H9 (cell line): ENCODE data around the gene CRYGC. TPM values are rescaled to one million over a fixed set of nuclear protein-coding genes. Genes with fewer than 3 reads are reported as not detected.

Experiments used
- DNase-seq: peaks from one replicate; pipeline ENCODE4 v3.0.0-alpha.2; 2017
- H2AFZ ChIP-seq: one replicate; pipeline ENCODE4 v1.6.1; 2013; ENCODE audit warnings: mild to moderate bottlenecking, low read length, control low read depth, moderate library complexity
- H2AK5ac ChIP-seq: 2 replicates; pipeline ENCODE4 v1.6.1; 2013; ENCODE audit warnings: low read length, control low read depth, mixed read lengths; ENCODE audit not compliant: insufficient read length
- H2BK120ac ChIP-seq: one replicate; pipeline ENCODE4 v1.6.1; 2013; ENCODE audit warnings: low read depth, mild to moderate bottlenecking, low read length, control low read depth, inconsistent platforms; ENCODE audit not compliant: poor library complexity, severe bottlenecking
- H2BK12ac ChIP-seq: 2 replicates; pipeline ENCODE4 v1.6.1; 2013; ENCODE audit warnings: low read length, control low read depth, mixed read lengths, low read depth; ENCODE audit not compliant: insufficient read length
- H2BK15ac ChIP-seq: 2 replicates; pipeline ENCODE4 v1.6.1; 2013; ENCODE audit warnings: low read depth, low read length, control low read depth
- H2BK20ac ChIP-seq: one replicate; pipeline ENCODE4 v1.6.1; 2013; ENCODE audit warnings: low read depth, mild to moderate bottlenecking, low read length, control low read depth, inconsistent platforms; ENCODE audit not compliant: poor library complexity, severe bottlenecking
- H2BK5ac ChIP-seq: 2 replicates; pipeline ENCODE4 v1.6.1; 2013; ENCODE audit warnings: low read length, control low read depth, mixed read lengths; ENCODE audit not compliant: insufficient read length
- H3K14ac ChIP-seq: 2 replicates; pipeline ENCODE4 v1.6.1; 2013; ENCODE audit warnings: low read length, control low read depth; ENCODE audit not compliant: insufficient read depth
- H3K18ac ChIP-seq: 2 replicates; pipeline ENCODE4 v1.6.1; 2013; ENCODE audit warnings: low read depth, mild to moderate bottlenecking, mixed read lengths, low read length, control low read depth; ENCODE audit not compliant: insufficient read length
- H3K23ac ChIP-seq: 2 replicates; pipeline ENCODE4 v1.6.1; 2013; ENCODE audit warnings: low read length, control low read depth, mixed read lengths, low read depth; ENCODE audit not compliant: insufficient read length
- H3K23me2 ChIP-seq: 2 replicates; pipeline ENCODE4 v1.6.1; 2013; ENCODE audit warnings: low read depth, mild to moderate bottlenecking, mixed read lengths, low read length, control low read depth; ENCODE audit not compliant: insufficient read length, poor library complexity, severe bottlenecking
- H3K27ac ChIP-seq: 2 replicates; pipeline ENCODE4 v1.5.1; 2013; ENCODE audit warnings: low read length, control low read depth, mixed read lengths, low read depth; ENCODE audit not compliant: insufficient read length
- H3K27me3 ChIP-seq: 2 replicates; pipeline ENCODE4 v1.6.1; 2013; ENCODE audit warnings: low read length, control low read depth, inconsistent platforms; ENCODE audit not compliant: insufficient read depth
- H3K4ac ChIP-seq: 2 replicates; pipeline ENCODE4 v1.6.1; 2013; ENCODE audit warnings: low read depth, mild to moderate bottlenecking, control low read depth, inconsistent platforms, low read length, moderate library complexity
- H3K4me1 ChIP-seq: 2 replicates; pipeline ENCODE4 v1.6.1; 2013; ENCODE audit warnings: low read length, control low read depth, inconsistent platforms; ENCODE audit not compliant: insufficient read depth
- H3K4me2 ChIP-seq: 2 replicates; pipeline ENCODE4 v1.6.1; 2013; ENCODE audit warnings: low read length, control low read depth, mixed read lengths; ENCODE audit not compliant: insufficient read length, insufficient read depth
- H3K56ac ChIP-seq: 2 replicates; pipeline ENCODE4 v1.6.1; 2013; ENCODE audit warnings: low read depth, mild to moderate bottlenecking, mixed read lengths, low read length, control low read depth; ENCODE audit not compliant: insufficient read length
- H3K79me1 ChIP-seq: 2 replicates; pipeline ENCODE4 v1.6.1; 2013; ENCODE audit warnings: low read depth, mild to moderate bottlenecking, moderate library complexity, low read length, control low read depth, inconsistent platforms; ENCODE audit not compliant: insufficient read depth, poor library complexity, severe bottlenecking
- H3K79me2 ChIP-seq: 2 replicates; pipeline ENCODE4 v1.6.1; 2013; ENCODE audit warnings: low read length, control low read depth, inconsistent platforms; ENCODE audit not compliant: insufficient read depth
- H3K9ac ChIP-seq: 2 replicates; pipeline ENCODE4 v1.6.1; 2013; ENCODE audit warnings: low read length, control low read depth, mixed read lengths; ENCODE audit not compliant: insufficient read length; ENCODE audit errors: extremely low read depth
- H3K9me3 ChIP-seq: one replicate; pipeline ENCODE4 v1.6.1; 2013; ENCODE audit warnings: low read depth, low read length, inconsistent platforms; ENCODE audit not compliant: control insufficient read depth
- H3T11ph ChIP-seq: one replicate; pipeline ENCODE4 v1.6.1; 2013; ENCODE audit warnings: mild to moderate bottlenecking, low read length, control low read depth, inconsistent platforms
- H4K20me1 ChIP-seq: one replicate; pipeline ENCODE4 v1.6.1; 2013; ENCODE audit not compliant: control insufficient read depth, insufficient read length, insufficient read depth
- H4K5ac ChIP-seq: 2 replicates; pipeline ENCODE4 v1.6.1; 2013; ENCODE audit warnings: low read depth, mild to moderate bottlenecking, mixed read lengths, low read length, control low read depth; ENCODE audit not compliant: insufficient read length
- H4K8ac ChIP-seq: replicated peaks from 2 replicates; pipeline ENCODE4 v1.6.1; 2013; ENCODE audit warnings: low read length, control low read depth, mixed read lengths, low read depth; ENCODE audit not compliant: insufficient read length
- H4K91ac ChIP-seq: 2 replicates; pipeline ENCODE4 v1.6.1; 2013; ENCODE audit warnings: low read depth, mild to moderate bottlenecking, moderate library complexity, mixed read lengths, low read length, control low read depth; ENCODE audit not compliant: insufficient read length
- H3K27ac Mint-ChIP-seq, 3 experiments: 2 replicates in 2 of 3; 3 replicates in 1 of 3; pipeline ENCODE4 v1.8.0; 2020 to 2021; ENCODE audit warnings: mixed read lengths in 3 of 3, mild to moderate bottlenecking in 1 of 3, moderate library complexity in 1 of 3
- H3K27me3 Mint-ChIP-seq: 2 replicates; pipeline ENCODE4 v1.8.0; 2021; ENCODE audit warnings: low read depth, mild to moderate bottlenecking, moderate library complexity, mixed read lengths
- H3K36me3 Mint-ChIP-seq, 3 experiments: 2 replicates in 2 of 3; 3 replicates in 1 of 3; pipeline ENCODE4 v1.8.0; 2020 to 2021; ENCODE audit warnings: low read depth in 3 of 3, mixed read lengths in 3 of 3; ENCODE audit not compliant: insufficient read depth in 1 of 3
- H3K4me1 Mint-ChIP-seq, 2 experiments: 2 replicates each; pipeline ENCODE4 v1.8.0; 2020; ENCODE audit warnings: mixed read lengths in 2 of 2
- H3K4me3 Mint-ChIP-seq, 2 experiments: 2 replicates in 1 of 2; 3 replicates in 1 of 2; pipeline ENCODE4 v1.8.0; 2020 to 2021; ENCODE audit warnings: mild to moderate bottlenecking in 2 of 2, mixed read lengths in 2 of 2, moderate library complexity in 1 of 2
- H3K9me3 Mint-ChIP-seq, 2 experiments: 2 replicates in 1 of 2; 3 replicates in 1 of 2; pipeline ENCODE4 v1.8.0; 2020; ENCODE audit warnings: mild to moderate bottlenecking in 2 of 2, mixed read lengths in 2 of 2, moderate library complexity in 1 of 2
- WGBS: extraction: QIAGEN DNeasy Blood & Tissue Kit; methylation state at CpG from one replicate; pipeline ENCODE4 v1.1.7; 2013; ENCODE audit warnings: missing lambda C conversion rate, low lambda C conversion rate, mixed read lengths; ENCODE audit not compliant: insufficient read length; ENCODE audit errors: extremely low coverage; 5-methylcytosine and 5-hydroxymethylcytosine counted together
- total RNA-seq: library from RNA; stranded (reverse); gene quantifications from 2 replicates; pipeline ENCODE4 v1.2.1, GENCODE V29; 2021
- TF ChIP-seq, protein P1 (sequence below): fragments of 200-600 bp; sonication (generic); conservative IDR thresholded peaks from 3 replicates; pipeline ENCODE4 v1.8.0; 2021; ENCODE audit warnings: antibody characterized with exemption, mild to moderate bottlenecking

CRYGC gene
- total RNA-seq, 1 experiment from 2014 or later = not detected

DNA sequence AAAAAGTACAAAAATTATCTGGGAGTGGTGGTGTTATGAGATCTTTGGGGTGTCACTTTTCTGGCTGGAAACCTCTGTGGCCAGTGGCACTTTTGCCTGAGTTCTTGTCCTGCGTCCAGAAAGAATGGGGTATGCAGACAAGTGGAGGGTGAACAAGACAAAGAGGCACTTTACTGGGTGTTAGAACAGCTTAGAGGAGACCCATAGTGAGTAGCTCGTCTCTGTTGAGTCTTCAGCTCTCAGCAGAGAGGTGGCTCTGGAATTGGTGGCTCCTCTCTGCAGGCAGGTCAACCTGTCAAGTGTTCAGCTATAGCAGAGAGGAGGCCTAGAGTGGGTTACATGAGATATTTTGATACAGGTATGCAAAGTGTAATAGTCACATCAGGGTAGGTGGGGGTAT lies 31.4 kb downstream of the CRYGC start:
- Mint-ChIP-seq H3K27ac (no peak overlapping the region), H3K9me3 (peaks cover 0 to 3% of the 10 kb centered on the region in 2 experiments; a peak in 1 of 5 replicates), H3K36me3 (no peaks in the 10 kb centered on the region), H3K4me1 (peaks cover 7 to 11% of the 10 kb centered on the region in 2 experiments), H3K4me3 (no peak overlapping the region), H3K27me3 (no peaks in the 10 kb centered on the region)
- Histone ChIP-seq H3T11ph (no peak overlapping the region), H4K20me1 (no peaks in the 10 kb centered on the region), H3K14ac (no peak overlapping the region), H4K8ac (no peak overlapping the region), H4K91ac (no peak overlapping the region), H2AK5ac (no peak overlapping the region), H2BK15ac (no peak overlapping the region), H2BK20ac (no peak overlapping the region), H3K9me3 (no peaks in the 10 kb centered on the region), H2AFZ (no peak overlapping the region), H3K4me2 (no peak overlapping the region), H2BK120ac (no peak overlapping the region), H2BK5ac (no peak overlapping the region), H3K18ac (no peak overlapping the region), H3K4me1 (no peaks in the 10 kb centered on the region), H3K23ac (no peak overlapping the region), H3K23me2 (no peaks in the 10 kb centered on the region), H3K79me2 (no peaks in the 10 kb centered on the region), H3K27ac (no peak overlapping the region), H3K27me3 (no peaks in the 10 kb centered on the region), H4K5ac (no peak overlapping the region), H3K4ac (no peak overlapping the region), H3K79me1 (no peaks in the 10 kb centered on the region), H2BK12ac (no peak overlapping the region), H3K9ac (no peak overlapping the region), H3K56ac (no peak overlapping the region)
- TF ChIP-seq, protein P1, sequence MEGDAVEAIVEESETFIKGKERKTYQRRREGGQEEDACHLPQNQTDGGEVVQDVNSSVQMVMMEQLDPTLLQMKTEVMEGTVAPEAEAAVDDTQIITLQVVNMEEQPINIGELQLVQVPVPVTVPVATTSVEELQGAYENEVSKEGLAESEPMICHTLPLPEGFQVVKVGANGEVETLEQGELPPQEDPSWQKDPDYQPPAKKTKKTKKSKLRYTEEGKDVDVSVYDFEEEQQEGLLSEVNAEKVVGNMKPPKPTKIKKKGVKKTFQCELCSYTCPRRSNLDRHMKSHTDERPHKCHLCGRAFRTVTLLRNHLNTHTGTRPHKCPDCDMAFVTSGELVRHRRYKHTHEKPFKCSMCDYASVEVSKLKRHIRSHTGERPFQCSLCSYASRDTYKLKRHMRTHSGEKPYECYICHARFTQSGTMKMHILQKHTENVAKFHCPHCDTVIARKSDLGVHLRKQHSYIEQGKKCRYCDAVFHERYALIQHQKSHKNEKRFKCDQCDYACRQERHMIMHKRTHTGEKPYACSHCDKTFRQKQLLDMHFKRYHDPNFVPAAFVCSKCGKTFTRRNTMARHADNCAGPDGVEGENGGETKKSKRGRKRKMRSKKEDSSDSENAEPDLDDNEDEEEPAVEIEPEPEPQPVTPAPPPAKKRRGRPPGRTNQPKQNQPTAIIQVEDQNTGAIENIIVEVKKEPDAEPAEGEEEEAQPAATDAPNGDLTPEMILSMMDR = no peak
- no CpG with 5 or more reads among the region's 2 CpGs for WGBS
- no peak for DNase-seq
